Upper lobe of right lung (tissue), 1 donor: ENCODE measurements around the gene PARP16. TPM values are rescaled to one million over a fixed set of nuclear protein-coding genes. Genes with fewer than 3 reads are reported as not detected.
"Not testable (repeated sequence)": the region's sequence is repeated elsewhere in the genome, so short reads cannot be mapped to it uniquely, and the experiment has no call there.

Source experiments
- ATAC-seq: fragments of 200-7000 bp; cut with Tn5 transposase; one replicate; pipeline ENCODE4 v1.9.1; 2020; ENCODE audit warnings: mild to moderate bottlenecking, moderate library complexity
- DNase-seq: peaks from one replicate; pipeline ENCODE4 v3.0.0-alpha.2; 2020
- H3K27ac ChIP-seq: fragments of 200-600 bp; one replicate; pipeline ENCODE4 v1.8.0; 2022
- H3K27me3 ChIP-seq: fragments of 200-600 bp; one replicate; pipeline ENCODE4 v1.8.0; 2022; ENCODE audit warnings: mild to moderate bottlenecking
- H3K36me3 ChIP-seq: fragments of 200-600 bp; one replicate; pipeline ENCODE4 v1.8.0; 2022
- H3K4me1 ChIP-seq: fragments of 200-600 bp; one replicate; pipeline ENCODE4 v1.8.0; 2022
- H3K4me3 ChIP-seq: fragments of 200-600 bp; one replicate; pipeline ENCODE4 v1.8.0; 2022; ENCODE audit warnings: mild to moderate bottlenecking
- H3K9me3 ChIP-seq: fragments of 200-600 bp; one replicate; pipeline ENCODE4 v1.8.0; 2022
- intact Hi-C: fragments of 100-400 bp; cut with DNase I; formaldehyde crosslinking; loops from one replicate; pipeline ENCODE4 v1.11.0; 2022
- total RNA-seq: library from RNA; stranded (reverse); fragmentation: NEBNext Ultra II Directional; extraction: Animal tissue kit (Norgen Biotek cat#: 25700); gene quantifications from one replicate; pipeline ENCODE4 v1.2.1, GENCODE V29; 2021
- TF ChIP-seq, protein P1 (sequence below): fragments of 200-600 bp; IDR thresholded peaks from one replicate; pipeline ENCODE4 v1.8.0; 2022; ENCODE audit warnings: antibody characterized with exemption
- donor health status: DM: no; HTN: yes; CAD: no; lungs with severe emphysema.

Gene PARP16
- total RNA-seq, 1 donor from 2014 or later, result 8.3 TPM

DNA sequence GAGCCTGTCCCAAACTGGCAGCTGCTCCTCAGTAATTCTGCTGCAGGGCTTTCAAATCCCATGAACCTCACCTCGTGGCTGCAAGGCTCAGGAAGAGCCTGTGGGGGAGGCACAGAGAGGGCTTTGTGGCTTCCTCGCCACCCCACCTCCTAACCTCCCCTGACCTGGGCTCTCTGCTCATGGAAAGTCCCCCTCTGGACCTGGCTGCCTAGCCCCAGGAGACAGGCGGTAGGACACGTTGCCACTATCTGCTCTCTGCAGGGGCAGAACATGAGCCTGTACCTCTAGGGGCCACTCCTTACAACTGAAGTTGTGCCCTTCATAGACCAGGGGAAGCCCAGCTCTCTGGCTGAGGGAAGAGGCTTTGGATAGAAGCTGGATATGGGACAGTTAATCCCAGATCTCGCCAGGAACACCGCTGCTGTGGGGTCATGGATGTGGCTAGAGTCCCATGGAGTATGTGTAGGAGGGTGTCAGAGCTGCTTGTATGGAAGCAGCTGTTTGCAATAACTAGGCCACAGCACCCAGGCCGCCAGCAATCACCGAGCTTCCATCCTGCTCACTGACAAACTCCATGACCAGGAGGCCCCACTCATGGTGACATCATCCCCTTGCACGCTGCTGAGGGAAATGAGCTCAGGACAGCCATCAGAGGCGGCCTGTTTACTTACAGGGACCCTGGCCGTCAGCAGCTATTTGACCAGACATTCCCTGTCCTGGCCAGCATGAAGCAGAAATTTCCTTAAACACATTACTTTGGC, 41.4 kb downstream of the PARP16 start:
- no peak for DNase-seq
- H3K4me1 ChIP-seq, result no peaks in the 10 kb centered on the region
- no peaks in the 10 kb centered on the region for H3K36me3 ChIP-seq
- H3K4me3 ChIP-seq, result no peak overlapping the region
- peak; percentile 12 for ATAC-seq
- H3K27me3 ChIP-seq, result no peaks in the 10 kb centered on the region
- intact Hi-C loops, result no loop called here
- TF ChIP-seq, protein P1, sequence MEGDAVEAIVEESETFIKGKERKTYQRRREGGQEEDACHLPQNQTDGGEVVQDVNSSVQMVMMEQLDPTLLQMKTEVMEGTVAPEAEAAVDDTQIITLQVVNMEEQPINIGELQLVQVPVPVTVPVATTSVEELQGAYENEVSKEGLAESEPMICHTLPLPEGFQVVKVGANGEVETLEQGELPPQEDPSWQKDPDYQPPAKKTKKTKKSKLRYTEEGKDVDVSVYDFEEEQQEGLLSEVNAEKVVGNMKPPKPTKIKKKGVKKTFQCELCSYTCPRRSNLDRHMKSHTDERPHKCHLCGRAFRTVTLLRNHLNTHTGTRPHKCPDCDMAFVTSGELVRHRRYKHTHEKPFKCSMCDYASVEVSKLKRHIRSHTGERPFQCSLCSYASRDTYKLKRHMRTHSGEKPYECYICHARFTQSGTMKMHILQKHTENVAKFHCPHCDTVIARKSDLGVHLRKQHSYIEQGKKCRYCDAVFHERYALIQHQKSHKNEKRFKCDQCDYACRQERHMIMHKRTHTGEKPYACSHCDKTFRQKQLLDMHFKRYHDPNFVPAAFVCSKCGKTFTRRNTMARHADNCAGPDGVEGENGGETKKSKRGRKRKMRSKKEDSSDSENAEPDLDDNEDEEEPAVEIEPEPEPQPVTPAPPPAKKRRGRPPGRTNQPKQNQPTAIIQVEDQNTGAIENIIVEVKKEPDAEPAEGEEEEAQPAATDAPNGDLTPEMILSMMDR, result no peak
- H3K27ac ChIP-seq, result no peak overlapping the region
- no peaks in the 10 kb centered on the region for H3K9me3 ChIP-seq

DNA sequence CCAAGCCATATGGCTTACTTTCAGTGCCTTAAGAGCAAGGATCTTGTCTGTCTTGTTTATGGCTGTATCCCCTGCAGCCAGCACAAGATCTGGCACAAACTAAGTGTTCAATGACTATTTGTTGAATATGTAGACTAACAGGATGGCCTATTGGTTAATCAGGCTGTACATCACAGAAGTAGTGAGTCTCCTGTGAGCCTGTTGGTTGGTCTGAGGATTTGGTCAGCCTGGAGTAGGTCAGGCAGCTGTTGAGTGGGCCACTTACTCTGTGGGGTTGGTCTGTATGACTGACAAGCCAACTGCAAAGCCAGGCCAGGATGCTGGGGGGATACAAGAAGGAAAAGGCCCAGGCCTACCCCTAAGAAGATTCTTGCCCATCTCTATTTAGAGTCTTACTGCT, 42.0 kb downstream of the PARP16 start:
- no peak for ATAC-seq
- DNase-seq, result no peak
- Histone ChIP-seq H3K4me1 (no peaks in the 10 kb centered on the region), H3K36me3 (no peaks in the 10 kb centered on the region), H3K27me3 (no peaks in the 10 kb centered on the region), H3K9me3 (no peaks in the 10 kb centered on the region), H3K27ac (no peak overlapping the region), H3K4me3 (no peak overlapping the region)
- TF ChIP-seq, protein P1, result no peak
- intact Hi-C loops, result no loop called here

DNA sequence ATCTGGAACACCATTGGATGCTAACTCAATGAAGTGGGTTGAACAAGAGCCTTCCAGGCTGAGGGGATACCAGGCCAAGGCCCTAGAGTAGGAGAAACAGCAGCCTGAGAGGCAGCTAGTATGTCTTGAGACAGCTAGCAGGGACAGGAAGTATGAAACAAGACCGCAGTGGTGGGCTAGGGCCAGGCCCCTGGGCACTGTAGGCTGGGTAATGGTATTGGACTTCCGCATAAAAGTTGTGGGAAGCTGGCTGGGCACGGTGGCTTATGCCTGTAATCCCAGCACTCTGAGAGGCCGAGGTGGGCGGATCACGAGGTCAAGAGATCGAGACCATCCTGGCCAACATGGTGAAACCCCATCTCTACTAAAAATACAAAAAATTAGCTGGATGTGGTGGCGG, 50.2 kb downstream of the PARP16 start:
- intact Hi-C loops, H3K27ac ChIP-seq, ATAC-seq, H3K36me3 ChIP-seq, H3K27me3 ChIP-seq, H3K4me3 ChIP-seq, H3K4me1 ChIP-seq, DNase-seq, H3K9me3 ChIP-seq: not testable (repeated sequence)

DNA sequence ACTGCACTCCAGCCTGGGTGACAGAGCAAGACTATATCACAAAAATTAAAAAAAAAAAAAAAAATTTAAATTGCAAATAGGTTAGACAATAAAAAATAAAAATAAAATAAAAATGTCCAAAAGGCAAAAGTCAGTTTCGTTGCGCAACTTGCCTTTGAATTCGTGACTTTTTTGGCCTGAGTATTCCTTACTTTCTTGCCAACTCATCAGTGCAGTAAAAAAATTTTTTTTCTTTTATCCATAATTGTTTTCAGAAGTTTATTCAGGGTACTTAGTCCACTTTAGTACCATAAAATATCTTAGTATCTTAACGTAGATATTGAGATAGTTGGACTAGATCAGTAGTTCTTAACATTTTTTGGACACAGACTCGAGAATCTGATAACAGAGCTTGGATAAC, 53.0 kb downstream of the PARP16 start:
- H3K4me3 ChIP-seq, result no peak overlapping the region
- H3K9me3 ChIP-seq, result no peaks in the 10 kb centered on the region
- TF ChIP-seq, protein P1, result no peak
- no peaks in the 10 kb centered on the region for H3K4me1 ChIP-seq
- no peaks in the 10 kb centered on the region for H3K36me3 ChIP-seq
- H3K27ac ChIP-seq, result no peak overlapping the region
- ATAC-seq (no peak), DNase-seq (no peak)
- no peaks in the 10 kb centered on the region for H3K27me3 ChIP-seq
- intact Hi-C loops, result no loop called here

DNA sequence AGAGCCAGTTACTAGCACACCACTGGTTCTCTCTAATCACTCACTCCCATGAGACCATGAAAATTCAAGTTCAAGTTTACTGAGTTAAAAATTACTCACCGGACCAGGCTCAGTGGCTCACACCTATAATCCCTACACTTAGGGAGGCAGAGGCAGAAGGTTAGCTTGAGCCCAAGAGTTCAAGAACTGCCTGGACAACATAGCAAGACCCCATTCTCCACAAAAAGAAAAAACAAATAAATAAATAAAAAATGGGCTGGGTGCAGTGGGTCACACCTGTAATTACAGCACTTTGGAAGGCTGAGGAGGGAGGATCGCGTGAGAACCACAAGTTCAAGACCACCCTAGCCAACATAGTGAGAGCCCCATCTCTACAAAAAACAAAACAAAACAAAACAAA, 54.2 kb downstream of the PARP16 start:
- no peaks in the 10 kb centered on the region for H3K36me3 ChIP-seq
- ATAC-seq, result no peak
- no peaks in the 10 kb centered on the region for H3K27me3 ChIP-seq
- no peak overlapping the region for H3K27ac ChIP-seq
- H3K9me3 ChIP-seq, result no peaks in the 10 kb centered on the region
- H3K4me3 ChIP-seq, result no peak overlapping the region
- no peak for DNase-seq
- intact Hi-C loops, result no loop called here
- no peaks in the 10 kb centered on the region for H3K4me1 ChIP-seq
- TF ChIP-seq, protein P1, result no peak

DNA sequence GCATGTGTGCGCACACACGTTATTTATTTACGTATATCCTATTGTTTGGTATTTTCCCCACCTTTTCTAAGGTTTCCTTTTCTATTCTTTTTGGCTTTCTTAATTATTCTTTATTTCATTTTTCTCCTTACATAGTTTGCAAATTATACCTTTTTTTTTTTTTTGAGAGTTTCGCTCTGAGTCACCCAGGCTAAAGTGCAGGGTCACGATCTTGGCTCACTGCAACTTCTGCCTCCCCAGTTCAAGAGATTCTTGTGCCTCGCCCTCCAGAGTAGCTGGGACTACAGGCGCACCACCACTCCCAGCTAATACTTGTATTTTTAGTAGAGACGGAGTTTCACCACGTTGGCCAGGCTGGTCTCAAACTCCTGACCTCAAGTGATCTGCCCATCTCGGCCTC, 55.4 kb downstream of the PARP16 start:
- intact Hi-C loops, result no loop called here
- DNase-seq (no peak), ATAC-seq (no peak)
- Histone ChIP-seq H3K27me3 (no peaks in the 10 kb centered on the region), H3K27ac (no peak overlapping the region), H3K9me3 (no peaks in the 10 kb centered on the region), H3K4me3 (no peak overlapping the region), H3K36me3 (no peaks in the 10 kb centered on the region), H3K4me1 (no peaks in the 10 kb centered on the region)
- TF ChIP-seq, protein P1, result no peak

DNA sequence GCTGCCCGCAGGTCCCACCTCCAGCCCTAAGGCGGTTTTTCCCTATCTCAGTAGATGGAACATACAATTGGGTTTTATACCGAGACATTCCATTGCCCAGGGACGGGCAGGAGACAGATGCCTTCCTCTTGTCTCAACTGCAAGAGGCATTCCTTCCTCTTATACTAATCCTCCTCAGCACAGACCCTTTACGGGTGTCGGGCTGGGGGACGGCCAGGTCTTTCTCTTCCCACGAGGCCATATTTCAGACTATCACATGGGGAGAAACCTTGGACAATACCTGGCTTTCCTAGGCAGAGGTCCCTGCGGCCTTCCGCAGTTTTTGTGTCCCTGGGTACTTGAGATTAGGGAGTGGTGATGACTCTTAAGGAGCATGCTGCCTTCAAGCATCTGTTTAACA, 59.8 kb downstream of the PARP16 start:
- H3K27me3 ChIP-seq, H3K36me3 ChIP-seq, intact Hi-C loops, H3K9me3 ChIP-seq, H3K4me3 ChIP-seq, ATAC-seq, H3K4me1 ChIP-seq, DNase-seq, H3K27ac ChIP-seq: not testable (repeated sequence)
